IMR-90 (cell line): ENCODE measurements around the gene EGFL7.

ENCODE experiments used
- BHLHE40 ChIP-seq: fragments of 150-350 bp; IDR thresholded peaks from 2 replicates; pipeline ENCODE4 v1.6.1; 2016; ENCODE audit warnings: mild to moderate bottlenecking, low read depth, low read length
- CTCF ChIP-seq: conservative IDR thresholded peaks from 2 replicates; pipeline ENCODE4 v1.5.1; 2012; ENCODE audit warnings: mild to moderate bottlenecking, low read depth, low read length, improper control_type of control experiment
- FOS ChIP-seq: fragments of 150-350 bp; IDR thresholded peaks from 2 replicates; pipeline ENCODE4 v1.6.1; 2016; ENCODE audit warnings: low read depth, low read length
- MAFK ChIP-seq: IDR thresholded peaks from 2 replicates; pipeline ENCODE4 v1.6.1; 2012; ENCODE audit warnings: low read depth, low read length, improper control_type of control experiment
- MAZ ChIP-seq: IDR thresholded peaks from 2 replicates; pipeline ENCODE4 v1.6.1; 2012; ENCODE audit warnings: low read depth, mild to moderate bottlenecking, low read length, improper control_type of control experiment, moderate library complexity, borderline replicate concordance
- MXI1 ChIP-seq: IDR thresholded peaks from 2 replicates; pipeline ENCODE4 v1.6.1; 2012; ENCODE audit warnings: low read depth, mild to moderate bottlenecking, low read length, moderate library complexity, borderline replicate concordance
- NFE2L2 ChIP-seq: fragments of 150-350 bp; IDR thresholded peaks from 2 replicates; pipeline ENCODE4 v1.6.1; 2016; ENCODE audit warnings: low read depth, mild to moderate bottlenecking, low read length
- POLR2A ChIP-seq: IDR thresholded peaks from 2 replicates; pipeline ENCODE4 v1.6.1; 2012; ENCODE audit warnings: mild to moderate bottlenecking, low read depth, low read length
- RAD21 ChIP-seq: IDR thresholded peaks from 2 replicates; pipeline ENCODE4 v1.6.1; 2012; ENCODE audit warnings: low read length, improper control_type of control experiment
- RCOR1 ChIP-seq: IDR thresholded peaks from 2 replicates; pipeline ENCODE4 v1.6.1; 2012; ENCODE audit warnings: mild to moderate bottlenecking, low read length, improper control_type of control experiment; ENCODE audit not compliant: insufficient replicate concordance
- RFX5 ChIP-seq: IDR thresholded peaks from 2 replicates; pipeline ENCODE4 v1.8.0; 2012; ENCODE audit warnings: low read depth, mild to moderate bottlenecking, low read length, moderate library complexity
- SMC3 ChIP-seq: fragments of 150-350 bp; IDR thresholded peaks from 2 replicates; pipeline ENCODE4 v1.6.1; 2016; ENCODE audit warnings: low read depth, mild to moderate bottlenecking, antibody characterized with exemption, low read length, moderate library complexity
- USF2 ChIP-seq: fragments of 150-350 bp; IDR thresholded peaks from 2 replicates; pipeline ENCODE4 v1.6.1; 2017; ENCODE audit warnings: mild to moderate bottlenecking, antibody characterized with exemption, low read length, low read depth

DNA sequence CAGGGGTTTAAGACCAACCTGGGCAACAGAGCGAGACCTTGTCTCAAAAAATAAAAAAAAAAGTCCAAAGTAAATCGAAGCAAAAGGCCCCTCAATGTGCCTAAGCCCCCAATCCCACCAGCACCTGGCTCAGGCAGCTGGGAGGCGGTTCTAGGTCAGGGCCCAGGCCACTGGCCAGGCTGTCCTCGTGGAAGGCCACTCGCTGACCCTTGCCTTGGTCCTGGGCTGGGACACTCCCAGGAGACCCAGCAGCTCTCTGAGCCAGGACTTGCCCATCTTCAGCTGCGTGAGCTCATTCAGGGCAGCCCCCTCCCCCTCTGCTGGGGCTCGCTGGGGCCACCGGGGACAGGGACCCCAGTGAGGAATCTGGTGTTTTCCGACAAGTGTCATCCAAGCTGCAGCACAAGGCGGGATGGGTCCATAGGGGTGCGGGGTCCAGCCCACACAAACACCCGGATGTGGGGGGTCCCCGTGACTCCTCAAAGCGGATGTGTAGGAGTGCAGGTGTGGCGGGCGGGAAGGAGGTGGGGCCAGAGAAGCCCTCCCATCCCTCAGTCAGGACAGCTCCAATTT is 20.5 kb downstream of the EGFL7 start:
- TF ChIP-seq POLR2A (no peak), NFE2L2 (no peak), CTCF (no peak), RAD21 (no peak), MXI1 (no peak), MAFK (no peak), RCOR1 (no peak), BHLHE40 (no peak), MAZ (no peak), SMC3 (no peak), USF2 (no peak), FOS (no peak), RFX5 (no peak)
